H1 (cell line): Measurements from ENCODE around the gene AQP6. TPM values are rescaled to one million over a fixed set of nuclear protein-coding genes. Genes with fewer than 3 reads are reported as not detected.

Experiments used
- CTCF ChIA-PET: fragments of 300-600 bp; sonication (Branson Sonifier 250); formaldehyde crosslinking; loops from one replicate; lab custom pipeline; 2021; ENCODE audit not compliant: partially characterized antibody; lab: Charles Lee
- POLR2A ChIA-PET: fragments of 300-600 bp; sonication (Branson Sonifier 250); formaldehyde crosslinking; loops from one replicate; lab custom pipeline; 2021; ENCODE audit warnings: inconsistent platforms; ENCODE audit not compliant: partially characterized antibody; lab: Charles Lee
- DNase-seq, 2 experiments: peaks; one replicate each; pipeline versions ENCODE4 v3.0.0 to v3.0.0-alpha.2; 2010 to 2022; ENCODE audit warnings: low spot score in 2 of 2, low read depth in 1 of 2, mixed read lengths in 1 of 2
- FAIRE-seq: peaks from 2 replicates; lab custom pipeline; 2011; peaks lifted over from hg19 to GRCh38; lab: Jason Lieb, UNC
- H2AFZ ChIP-seq: 2 replicates; pipeline ENCODE4 v1.8.1; 2012; ENCODE audit warnings: low read length, inconsistent platforms
- H2AK5ac ChIP-seq: 2 replicates; pipeline ENCODE4 v1.6.1; 2013; ENCODE audit warnings: low read depth, low read length
- H2BK120ac ChIP-seq: replicated peaks from 2 replicates; pipeline ENCODE3; 2013; ENCODE audit warnings: low read depth, low read length, inconsistent platforms
- H2BK12ac ChIP-seq: 2 replicates; pipeline ENCODE4 v1.6.1; 2013; ENCODE audit warnings: low read depth, low read length
- H2BK15ac ChIP-seq: 2 replicates; pipeline ENCODE4 v1.6.1; 2013; ENCODE audit warnings: low read length
- H2BK20ac ChIP-seq: 2 replicates; pipeline ENCODE4 v1.6.1; 2013; ENCODE audit warnings: low read length
- H2BK5ac ChIP-seq: 2 replicates; pipeline ENCODE4 v1.6.1; 2013; ENCODE audit warnings: low read depth, low read length
- H3K14ac ChIP-seq: 2 replicates; pipeline ENCODE4 v1.6.1; 2013; ENCODE audit warnings: inconsistent platforms; ENCODE audit not compliant: insufficient read length
- H3K18ac ChIP-seq: 2 replicates; pipeline ENCODE4 v1.6.1; 2013; ENCODE audit warnings: low read length; ENCODE audit errors: extremely low read depth
- H3K23ac ChIP-seq: 2 replicates; pipeline ENCODE4 v1.6.1; 2013; ENCODE audit warnings: inconsistent platforms; ENCODE audit not compliant: insufficient read length
- H3K23me2 ChIP-seq: 2 replicates; pipeline ENCODE4 v1.6.1; 2013; ENCODE audit warnings: low read depth, low read length
- H3K27ac ChIP-seq: 2 replicates; pipeline ENCODE4 v1.6.1; 2011; ENCODE audit warnings: low read depth, low read length, inconsistent platforms
- H3K27me3 ChIP-seq, 4 experiments: replicated peaks in 1 of 4; 1 replicate in 1 of 4; 2 replicates in 3 of 4; pipeline versions ENCODE4 v1.6.1 to v1.8.1; 2011 to 2013; ENCODE audit warnings: low read length in 3 of 4, mild to moderate bottlenecking in 3 of 4, inconsistent platforms in 2 of 4, mixed read lengths in 2 of 4, moderate library complexity in 1 of 4; ENCODE audit not compliant: control insufficient read depth in 3 of 4, insufficient read depth in 3 of 4; ENCODE audit errors: extremely low read depth in 1 of 4
- H3K36me3 ChIP-seq, 4 experiments: 2 replicates each; pipeline versions ENCODE4 v1.6.1 to v1.8.1; 2011 to 2013; ENCODE audit warnings: mild to moderate bottlenecking in 4 of 4, low read length in 3 of 4, moderate library complexity in 2 of 4, control low read depth in 1 of 4, inconsistent platforms in 1 of 4; ENCODE audit not compliant: insufficient read depth in 4 of 4, control insufficient read depth in 2 of 4
- H3K4ac ChIP-seq: replicated peaks from 2 replicates; pipeline ENCODE3; 2013; ENCODE audit warnings: low read length, low read depth, mixed read lengths, inconsistent platforms; ENCODE audit not compliant: insufficient read length
- H3K4me1 ChIP-seq, 4 experiments: replicated peaks in 1 of 4; 1 replicate in 1 of 4; 2 replicates in 3 of 4; pipeline versions ENCODE4 v1.6.1 to v1.8.1; 2011 to 2013; ENCODE audit warnings: low read length in 3 of 4, inconsistent platforms in 2 of 4, mixed read lengths in 1 of 4; ENCODE audit not compliant: insufficient read depth in 4 of 4, control insufficient read depth in 3 of 4
- H3K4me2 ChIP-seq, 2 experiments: 2 replicates each; pipeline versions ENCODE4 v1.6.1 to v1.8.1; 2011 to 2013; ENCODE audit warnings: low read depth in 2 of 2, low read length in 2 of 2, control low read depth in 1 of 2, inconsistent platforms in 1 of 2, mild to moderate bottlenecking in 1 of 2; ENCODE audit not compliant: insufficient read depth in 1 of 2
- H3K4me3 ChIP-seq, 4 experiments: fragments of 200-600, 300-600 bp in 1 of 4; sonication (generic), shearing (Covaris generic), sonication (Bioruptor Twin) in 1 of 4; 2 replicates each; pipeline versions ENCODE4 v1.5.1 to v1.8.1; 2011 to 2016; ENCODE audit warnings: low read length in 4 of 4, low read depth in 3 of 4, control low read depth in 2 of 4, inconsistent platforms in 2 of 4, mild to moderate bottlenecking in 2 of 4, mixed read lengths in 1 of 4, moderate library complexity in 1 of 4; ENCODE audit not compliant: insufficient read depth in 2 of 4; ENCODE audit errors: extremely low read depth in 1 of 4
- H3K56ac ChIP-seq: replicated peaks from 2 replicates; pipeline ENCODE3; 2013; ENCODE audit warnings: low read depth, mild to moderate bottlenecking, mixed read lengths, low read length, inconsistent platforms; ENCODE audit not compliant: insufficient read length
- H3K79me1 ChIP-seq: 2 replicates; pipeline ENCODE4 v1.6.1; 2013; ENCODE audit warnings: low read depth, low read length, control low read depth
- H3K79me2 ChIP-seq, 2 experiments: 2 replicates each; pipeline versions ENCODE4 v1.6.1 to v1.8.1; 2012 to 2013; ENCODE audit warnings: low read length in 2 of 2, mild to moderate bottlenecking in 2 of 2, inconsistent platforms in 1 of 2; ENCODE audit not compliant: insufficient read depth in 2 of 2, control insufficient read depth in 1 of 2
- H3K9ac ChIP-seq, 4 experiments: replicated peaks in 1 of 4; 1 replicate in 1 of 4; 2 replicates in 3 of 4; pipeline versions ENCODE4 v1.6.1 to v1.8.1; 2011 to 2013; ENCODE audit warnings: low read depth in 3 of 4, low read length in 3 of 4, control low read depth in 2 of 4, mild to moderate bottlenecking in 2 of 4, moderate library complexity in 2 of 4, inconsistent platforms in 1 of 4; ENCODE audit errors: extremely low read depth in 1 of 4
- H3K9me3 ChIP-seq, 2 experiments: 2 replicates each; pipeline versions ENCODE4 v1.6.1 to v1.8.1; 2012 to 2013; ENCODE audit warnings: mild to moderate bottlenecking in 2 of 2, moderate library complexity in 2 of 2, control low read depth in 1 of 2, inconsistent platforms in 1 of 2, low read depth in 1 of 2, low read length in 1 of 2, mixed read lengths in 1 of 2; ENCODE audit not compliant: insufficient read depth in 2 of 2
- H4K20me1 ChIP-seq, 2 experiments: replicated peaks in 1 of 2; 2 replicates each; pipeline versions ENCODE3 to v1.8.1; 2011 to 2013; ENCODE audit warnings: inconsistent platforms in 2 of 2, low read length in 2 of 2, mild to moderate bottlenecking in 1 of 2; ENCODE audit not compliant: insufficient read depth in 2 of 2, control insufficient read depth in 1 of 2
- H4K5ac ChIP-seq: 2 replicates; pipeline ENCODE4 v1.6.1; 2013; ENCODE audit warnings: low read length, low read depth, mixed read lengths, inconsistent platforms; ENCODE audit not compliant: insufficient read length
- H4K8ac ChIP-seq: 2 replicates; pipeline ENCODE4 v1.8.0; 2013; ENCODE audit warnings: mild to moderate bottlenecking, moderate library complexity, low read length, inconsistent platforms; ENCODE audit not compliant: insufficient read depth; ENCODE audit errors: extremely low read depth
- H4K91ac ChIP-seq: replicated peaks from 2 replicates; pipeline ENCODE3; 2013; ENCODE audit warnings: low read length, mixed read lengths, inconsistent platforms; ENCODE audit not compliant: insufficient read length
- BCL11A ChIP-seq, 2 experiments: IDR thresholded peaks; one replicate each; pipeline ENCODE4 v1.6.1; 2011; ENCODE audit warnings: low read depth in 2 of 2, low read length in 2 of 2, mild to moderate bottlenecking in 2 of 2
- BRCA1 ChIP-seq: IDR thresholded peaks from 2 replicates; pipeline ENCODE4 v1.6.1; 2012; ENCODE audit warnings: low read depth, low read length, improper control_type of control experiment
- JUND ChIP-seq: IDR thresholded peaks from 2 replicates; pipeline ENCODE4 v1.6.1; 2011; ENCODE audit warnings: mild to moderate bottlenecking, improper control_type of control experiment, low read length
- KDM5A ChIP-seq: fragments of 200-600 bp; IDR thresholded peaks from 2 replicates; pipeline ENCODE4 v1.7.1; 2012; ENCODE audit warnings: mild to moderate bottlenecking, low read length, inconsistent platforms, mixed read lengths
- POLR2AphosphoS5 ChIP-seq: IDR thresholded peaks from 2 replicates; pipeline ENCODE4 v1.6.1; 2011; ENCODE audit warnings: low read depth, low read length
- SAP30 ChIP-seq: fragments of 300-600 bp; sonication (generic); IDR thresholded peaks from 2 replicates; pipeline ENCODE4 v1.7.1; 2012; ENCODE audit warnings: low read length, moderate library complexity, mild to moderate bottlenecking, inconsistent platforms; ENCODE audit not compliant: insufficient read depth, insufficient replicate concordance
- SIN3A ChIP-seq, 2 experiments: IDR thresholded peaks in 1 of 2; conservative IDR thresholded peaks in 1 of 2; 2 replicates each; pipeline ENCODE4 v1.6.1; 2011 to 2012; ENCODE audit warnings: low read length in 2 of 2, improper control_type of control experiment in 1 of 2, low read depth in 1 of 2, mild to moderate bottlenecking in 1 of 2
- USF2 ChIP-seq: IDR thresholded peaks from 2 replicates; pipeline ENCODE4 v1.6.1; 2011; ENCODE audit warnings: low read length, improper control_type of control experiment
- WGBS, 2 experiments: shearing (Covaris generic) in 1 of 2; methylation state at CpG; one replicate each; pipeline versions ENCODE4 v1.1.6 to v1.1.7; 2013 to 2015; ENCODE audit warnings: low lambda C conversion rate in 2 of 2, mixed read lengths in 2 of 2, inconsistent platforms in 1 of 2, low coverage in 1 of 2, missing lambda C conversion rate in 1 of 2; ENCODE audit not compliant: insufficient replicate concordance in 2 of 2, insufficient coverage in 1 of 2, insufficient read length in 1 of 2; ENCODE audit errors: extremely low coverage in 1 of 2, missing lambda C conversion rate in 1 of 2; 5-methylcytosine and 5-hydroxymethylcytosine counted together
- polyA plus RNA-seq, 7 experiments: library from polyadenylated mRNA; depleted of rRNA in 3 of 7; stranded (reverse) in 5 of 7; unstranded in 2 of 7; fragments of >200 nt in 5 of 7; fragments of 200-250 nt in 2 of 7; gene quantifications; 1 replicate in 5 of 7; 2 replicates in 1 of 7; 4 replicates in 1 of 7; pipeline versions ENCODE4 v1.2.1 to v1.2.3, GENCODE V29; 2011 to 2013; ENCODE audit warnings: missing spikeins in 2 of 7, mixed read lengths in 2 of 7
- total RNA-seq: library from RNA; stranded (reverse); fragmentation: NEBNext Ultra II Directional; extraction: Animal tissue kit (Norgen Biotek cat#: 25700); gene quantifications from 2 replicates; pipeline ENCODE4 v1.2.1, GENCODE V29; 2021

AQP6 gene
- total and polyA plus RNA-seq, 2 of the 8 experiments (the other 6 are each of a cell fraction or from before 2014, with no cell fraction given): 0.03 to 0.17 TPM

GRCh38 chr12:50025187-50026059 lies 52.7 kb downstream of the AQP6 start, which contains the start of gene RACGAP1:
Gene RACGAP1, minus strand, starts transcription at chr12:50025494. Its CDS starts 8,779 bp downstream, at chr12:50016715.
- Histone ChIP-seq H3K4me2 (peak within 1 kb of the TSS; percentile 88 to 89), H3K36me3 (no peaks in the 10 kb centered on the region), H2BK120ac (no peak within 1 kb of the TSS), H3K23me2 (no peaks in the 10 kb centered on the region; the same call in none of the 2 replicates), H3K4me3 (peak within 1 kb of the TSS; percentile 81 to 86 (median 82)), H3K27me3 (no peaks in the 10 kb centered on the region), H2BK15ac (no peak within 1 kb of the TSS), H4K8ac (no peak within 1 kb of the TSS), H2AK5ac (no peak within 1 kb of the TSS), H3K27ac (no peak within 1 kb of the TSS), H2BK5ac (0 out of 2 replicates have a peak within 1 kb of the TSS, but pooled peaks have one; percentile 22), H3K23ac (no peak within 1 kb of the TSS), H3K18ac (no peak within 1 kb of the TSS; the same call in 1 of the 2 replicates), H2AFZ (peak within 1 kb of the TSS; percentile 94), H2BK12ac (no peak within 1 kb of the TSS), H3K4me1 (no peaks in the 10 kb centered on the region), H3K56ac (no peak within 1 kb of the TSS), H2BK20ac (no peak within 1 kb of the TSS), H3K79me2 (peaks cover 0 to 42% of the 10 kb centered on the region in 2 experiments; a peak in 3 of 4 replicates), H3K9me3 (no peaks in the 10 kb centered on the region), H4K91ac (no peak within 1 kb of the TSS), H4K20me1 (peaks cover 0 to 1% of the 10 kb centered on the region in 2 experiments), H3K79me1 (peaks cover 2% of the 10 kb centered on the region; the same call in 1 of the 2 replicates), H3K14ac (no peak within 1 kb of the TSS), H3K9ac (peak within 1 kb of the TSS in 3 of 4 experiments; percentile 34 to 70 (median 65); a peak in 5 of 7 replicates), H3K4ac (no peak within 1 kb of the TSS), H4K5ac (peak within 1 kb of the TSS; percentile 5)
- FAIRE-seq: peak; percentile 92
- peak; percentile 90 to 94 for DNase-seq
- CTCF ChIA-PET: interaction anchor here (0.6 to 3.7 kb wide), 8 partner anchors 9 to 729 kb away, joined by 3 to 18 read pairs (median 4); no protein-coding TSS in a partner anchor
- WGBS, 2 experiments: 8% methylated on average over 45 of the region's 47 CpGs; no CpG with 5 or more reads in 1 of the 2 experiments
- POLR2A ChIA-PET: interaction anchor here (0.7 to 1.4 kb wide), 5 partner anchors 25 to 284 kb away, joined by 3 to 4 read pairs (median 3); partner anchors contain the start of gene TMBIM6
- TF ChIP-seq POLR2AphosphoS5: peak; percentile 39; the same call in 1 of the 2 replicates
- no peak for TF ChIP-seq BCL11A (IDR thresholded peaks at IDR 0.05; ENCODE audit: low read depth in 2 of 2, low read length in 2 of 2)
- 0 out of 2 replicates have a peak, but pooled peaks have one; percentile 25 for TF ChIP-seq USF2
- TF ChIP-seq SAP30: peak; percentile 89
- TF ChIP-seq BRCA1: peak; percentile 63; the same call in 1 of the 2 replicates
- TF ChIP-seq JUND: 0 out of 2 replicates have a peak, but pooled peaks have one; percentile 21
- TF ChIP-seq KDM5A: no peak
- TF ChIP-seq SIN3A (conservative IDR thresholded peaks at IDR 0.05 in 1 of 2, IDR thresholded peaks at IDR 0.05 in 1 of 2; ENCODE audit: low read depth in 1 of 2, low read length in 2 of 2): peak; percentile 23 to 96; a peak in 3 of 4 replicates
